HL-60 (cell line): ENCODE results near the gene HCFC1.

Experiments
- DNase-seq, 2 experiments: peaks; one replicate each; pipeline ENCODE4 v3.0.0-alpha.2; 2010 to 2020; ENCODE audit warnings: low read depth in 1 of 2, low spot score in 1 of 2
- H3K27ac ChIP-seq: fragments of 250-450 bp; sonication (Bioruptor Pico); replicated peaks from 2 replicates; pipeline ENCODE4 v1.5.1; 2020; ENCODE audit warnings: mild to moderate bottlenecking, moderate library complexity
- H3K27me3 ChIP-seq: fragments of 250-450 bp; sonication (Bioruptor Pico); 2 replicates; pipeline ENCODE4 v1.5.1; 2021; ENCODE audit warnings: mild to moderate bottlenecking, moderate library complexity; ENCODE audit not compliant: insufficient read depth, poor library complexity, severe bottlenecking
- H3K4me3 ChIP-seq: replicated peaks from 2 replicates; pipeline ENCODE4 v1.5.1; 2011; ENCODE audit warnings: mild to moderate bottlenecking, control low read depth, low read length; ENCODE audit not compliant: insufficient read depth
- GABPA ChIP-seq: IDR thresholded peaks from 2 replicates; pipeline ENCODE4 v1.6.1; 2012; ENCODE audit warnings: low read depth
- POLR2AphosphoS5 ChIP-seq: IDR thresholded peaks from 2 replicates; pipeline ENCODE4 v1.6.1; 2012; ENCODE audit warnings: low read depth
- SPI1 ChIP-seq: IDR thresholded peaks from 2 replicates; pipeline ENCODE4 v1.6.1; 2012; ENCODE audit warnings: low read depth, mild to moderate bottlenecking, borderline replicate concordance
- TF ChIP-seq, protein P1 (sequence below): IDR thresholded peaks from 2 replicates; pipeline ENCODE4 v1.6.1; 2012; ENCODE audit warnings: low read depth; ENCODE audit not compliant: insufficient replicate concordance
- TF ChIP-seq, protein P2 (sequence below): IDR thresholded peaks from one replicate; pipeline ENCODE4 v1.5.1; 2011; ENCODE audit warnings: low read length, control low read depth, inconsistent platforms; ENCODE audit not compliant: insufficient read depth

Gene HCFC1

GRCh38 chrX:153953892-153954557 lies 17.6 kb downstream of the HCFC1 start:
- Histone ChIP-seq H3K27me3 (no peaks in the 10 kb centered on the region), H3K27ac (no peak overlapping the region), H3K4me3 (no peak overlapping the region)
- DNase-seq, result no peak
- TF ChIP-seq, protein P1, sequence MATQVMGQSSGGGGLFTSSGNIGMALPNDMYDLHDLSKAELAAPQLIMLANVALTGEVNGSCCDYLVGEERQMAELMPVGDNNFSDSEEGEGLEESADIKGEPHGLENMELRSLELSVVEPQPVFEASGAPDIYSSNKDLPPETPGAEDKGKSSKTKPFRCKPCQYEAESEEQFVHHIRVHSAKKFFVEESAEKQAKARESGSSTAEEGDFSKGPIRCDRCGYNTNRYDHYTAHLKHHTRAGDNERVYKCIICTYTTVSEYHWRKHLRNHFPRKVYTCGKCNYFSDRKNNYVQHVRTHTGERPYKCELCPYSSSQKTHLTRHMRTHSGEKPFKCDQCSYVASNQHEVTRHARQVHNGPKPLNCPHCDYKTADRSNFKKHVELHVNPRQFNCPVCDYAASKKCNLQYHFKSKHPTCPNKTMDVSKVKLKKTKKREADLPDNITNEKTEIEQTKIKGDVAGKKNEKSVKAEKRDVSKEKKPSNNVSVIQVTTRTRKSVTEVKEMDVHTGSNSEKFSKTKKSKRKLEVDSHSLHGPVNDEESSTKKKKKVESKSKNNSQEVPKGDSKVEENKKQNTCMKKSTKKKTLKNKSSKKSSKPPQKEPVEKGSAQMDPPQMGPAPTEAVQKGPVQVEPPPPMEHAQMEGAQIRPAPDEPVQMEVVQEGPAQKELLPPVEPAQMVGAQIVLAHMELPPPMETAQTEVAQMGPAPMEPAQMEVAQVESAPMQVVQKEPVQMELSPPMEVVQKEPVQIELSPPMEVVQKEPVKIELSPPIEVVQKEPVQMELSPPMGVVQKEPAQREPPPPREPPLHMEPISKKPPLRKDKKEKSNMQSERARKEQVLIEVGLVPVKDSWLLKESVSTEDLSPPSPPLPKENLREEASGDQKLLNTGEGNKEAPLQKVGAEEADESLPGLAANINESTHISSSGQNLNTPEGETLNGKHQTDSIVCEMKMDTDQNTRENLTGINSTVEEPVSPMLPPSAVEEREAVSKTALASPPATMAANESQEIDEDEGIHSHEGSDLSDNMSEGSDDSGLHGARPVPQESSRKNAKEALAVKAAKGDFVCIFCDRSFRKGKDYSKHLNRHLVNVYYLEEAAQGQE, result no peak
- peak; percentile 40; the same call in 1 of the 2 replicates for TF ChIP-seq POLR2AphosphoS5

DNA sequence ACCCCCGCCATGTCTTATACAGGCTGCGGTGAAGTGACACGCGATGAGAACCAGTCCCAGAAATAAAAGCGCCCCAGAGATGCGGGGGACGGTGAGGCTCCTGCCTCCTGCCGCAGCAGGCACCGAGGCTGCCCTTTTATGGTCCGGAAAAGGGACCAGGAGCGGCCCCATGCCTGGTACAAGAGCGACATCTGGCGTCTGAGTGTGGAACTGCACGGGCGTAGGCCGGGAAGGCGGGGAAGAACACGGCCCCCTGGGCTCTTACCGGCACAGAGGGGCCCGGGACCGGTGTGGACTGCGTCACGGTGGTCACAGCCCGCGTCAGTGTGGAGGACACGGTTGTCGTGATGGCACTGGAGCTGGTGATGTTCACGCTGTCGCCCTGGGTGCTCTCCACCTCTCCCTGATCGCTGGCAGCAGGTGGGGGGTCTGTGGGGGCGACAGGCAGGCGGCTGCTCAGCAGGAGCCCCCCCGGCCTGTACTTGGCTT lies 18.2 kb downstream of the HCFC1 start:
- Histone ChIP-seq H3K27ac (no peak overlapping the region), H3K4me3 (no peak overlapping the region), H3K27me3 (no peaks in the 10 kb centered on the region)
- peak in 1 of 2 experiments; percentile 72 for DNase-seq
- TF ChIP-seq GABPA (no peak), POLR2AphosphoS5 (no peak; the same call in 1 of the 2 replicates), SPI1 (no peak)
- TF ChIP-seq, protein P2, sequence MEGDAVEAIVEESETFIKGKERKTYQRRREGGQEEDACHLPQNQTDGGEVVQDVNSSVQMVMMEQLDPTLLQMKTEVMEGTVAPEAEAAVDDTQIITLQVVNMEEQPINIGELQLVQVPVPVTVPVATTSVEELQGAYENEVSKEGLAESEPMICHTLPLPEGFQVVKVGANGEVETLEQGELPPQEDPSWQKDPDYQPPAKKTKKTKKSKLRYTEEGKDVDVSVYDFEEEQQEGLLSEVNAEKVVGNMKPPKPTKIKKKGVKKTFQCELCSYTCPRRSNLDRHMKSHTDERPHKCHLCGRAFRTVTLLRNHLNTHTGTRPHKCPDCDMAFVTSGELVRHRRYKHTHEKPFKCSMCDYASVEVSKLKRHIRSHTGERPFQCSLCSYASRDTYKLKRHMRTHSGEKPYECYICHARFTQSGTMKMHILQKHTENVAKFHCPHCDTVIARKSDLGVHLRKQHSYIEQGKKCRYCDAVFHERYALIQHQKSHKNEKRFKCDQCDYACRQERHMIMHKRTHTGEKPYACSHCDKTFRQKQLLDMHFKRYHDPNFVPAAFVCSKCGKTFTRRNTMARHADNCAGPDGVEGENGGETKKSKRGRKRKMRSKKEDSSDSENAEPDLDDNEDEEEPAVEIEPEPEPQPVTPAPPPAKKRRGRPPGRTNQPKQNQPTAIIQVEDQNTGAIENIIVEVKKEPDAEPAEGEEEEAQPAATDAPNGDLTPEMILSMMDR, result peak; percentile 71
- TF ChIP-seq, protein P1, result no peak

DNA sequence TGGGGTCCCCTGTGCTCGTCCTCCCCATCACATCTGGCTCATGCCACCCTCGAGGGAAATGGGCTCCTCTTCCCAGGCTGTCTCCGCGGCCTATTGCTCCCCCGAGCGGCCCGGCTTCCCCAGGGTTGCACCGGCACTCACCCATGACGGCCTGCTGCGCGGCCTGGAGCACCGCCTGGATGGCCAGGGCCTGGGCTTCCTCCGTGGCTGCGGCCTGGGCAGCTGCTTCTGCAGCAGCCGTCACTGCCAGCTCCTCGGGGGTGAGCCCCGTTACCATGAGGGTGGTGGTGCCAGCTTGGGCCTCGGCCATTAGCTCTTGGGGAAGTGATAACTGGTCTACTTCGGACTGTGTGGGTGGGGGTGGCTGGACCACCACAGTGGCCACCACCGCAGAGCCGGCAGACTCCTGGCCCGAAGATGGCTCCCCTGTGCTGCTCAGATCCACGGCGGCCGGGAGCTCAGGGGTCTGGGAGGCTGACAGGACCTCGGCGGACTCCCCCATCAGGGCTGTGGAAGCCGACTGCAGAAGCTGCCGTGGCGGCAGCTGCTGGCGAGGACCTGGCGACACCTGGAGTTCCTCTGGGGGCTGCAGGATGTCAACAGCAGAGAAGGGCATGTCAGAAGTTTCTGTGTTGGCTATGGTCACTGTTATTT lies 19.1 kb downstream of the HCFC1 start:
- no peak for DNase-seq
- TF ChIP-seq, protein P2, result no peak
- TF ChIP-seq, protein P1, result no peak
- TF ChIP-seq SPI1 (no peak), GABPA (no peak), POLR2AphosphoS5 (no peak)
- H3K27me3 ChIP-seq, result no peaks in the 10 kb centered on the region
- H3K27ac ChIP-seq, result no peak overlapping the region
- H3K4me3 ChIP-seq, result no peak overlapping the region
